Mesendoderm (in vitro differentiated cells): ENCODE results near the gene CD160.
"Not testable (repeated sequence)": the region's sequence is repeated elsewhere in the genome, so short reads cannot be mapped to it uniquely, and the experiment has no call there.

Experiments used
- DNase-seq: peaks from one replicate; pipeline ENCODE4 v3.0.0; 2013
- H2AK5ac ChIP-seq: 2 replicates; pipeline ENCODE4 v1.6.1; 2013; ENCODE audit warnings: low read length, inconsistent platforms
- H2BK120ac ChIP-seq: 2 replicates; pipeline ENCODE4 v1.6.1; 2013; ENCODE audit warnings: low read depth, mild to moderate bottlenecking, low read length, moderate library complexity, mixed read lengths
- H2BK15ac ChIP-seq: replicated peaks from 2 replicates; pipeline ENCODE4 v1.6.1; 2013; ENCODE audit warnings: low read depth, mild to moderate bottlenecking, moderate library complexity
- H2BK5ac ChIP-seq: 2 replicates; pipeline ENCODE4 v1.6.1; 2013; ENCODE audit warnings: low read length, inconsistent platforms
- H3K18ac ChIP-seq: 2 replicates; pipeline ENCODE4 v1.6.1; 2013; ENCODE audit warnings: mild to moderate bottlenecking, low read length, mixed read lengths
- H3K23ac ChIP-seq: one replicate; pipeline ENCODE4 v1.6.1; 2013; ENCODE audit warnings: low read length
- H3K27ac ChIP-seq: 2 replicates; pipeline ENCODE4 v1.5.1; 2013; ENCODE audit warnings: low read depth, mild to moderate bottlenecking, inconsistent platforms, low read length, moderate library complexity
- H3K27me3 ChIP-seq: 2 replicates; pipeline ENCODE4 v1.6.1; 2013; ENCODE audit warnings: low read length, control low read depth, mild to moderate bottlenecking, inconsistent platforms; ENCODE audit not compliant: insufficient read depth, poor library complexity
- H3K36me3 ChIP-seq: 2 replicates; pipeline ENCODE4 v1.6.1; 2013; ENCODE audit warnings: low read length, inconsistent platforms; ENCODE audit not compliant: control insufficient read depth, insufficient read depth
- H3K4ac ChIP-seq: one replicate; pipeline ENCODE4 v1.6.1; 2013; ENCODE audit warnings: low read depth, mild to moderate bottlenecking, low read length, moderate library complexity
- H3K4me1 ChIP-seq: 2 replicates; pipeline ENCODE4 v1.6.1; 2013; ENCODE audit warnings: low read depth, low read length, inconsistent platforms; ENCODE audit not compliant: control insufficient read depth
- H3K4me2 ChIP-seq: 2 replicates; pipeline ENCODE4 v1.6.1; 2013; ENCODE audit warnings: low read length
- H3K4me3 ChIP-seq: 2 replicates; pipeline ENCODE4 v1.5.1; 2013; ENCODE audit warnings: mild to moderate bottlenecking, low read length
- H3K56ac ChIP-seq: one replicate; pipeline ENCODE4 v1.6.1; 2013; ENCODE audit warnings: low read length
- H3K79me1 ChIP-seq: 2 replicates; pipeline ENCODE4 v1.6.1; 2013; ENCODE audit warnings: low read length, inconsistent platforms
- H3K79me2 ChIP-seq: 2 replicates; pipeline ENCODE4 v1.6.1; 2013; ENCODE audit warnings: mild to moderate bottlenecking, low read length; ENCODE audit not compliant: control insufficient read depth, insufficient read depth
- H3K9ac ChIP-seq: 2 replicates; pipeline ENCODE4 v1.6.1; 2013; ENCODE audit warnings: low read length, inconsistent platforms
- H4K5ac ChIP-seq: one replicate; pipeline ENCODE4 v1.6.1; 2013; ENCODE audit warnings: low read length
- H4K8ac ChIP-seq: one replicate; pipeline ENCODE4 v1.6.1; 2013; ENCODE audit warnings: low read depth, mild to moderate bottlenecking, control low read depth, low read length, moderate library complexity
- WGBS: extraction: QIAGEN DNeasy Blood & Tissue Kit; methylation state at CpG from one replicate; pipeline ENCODE4 v1.1.7; 2013; ENCODE audit warnings: low lambda C conversion rate, missing lambda C conversion rate; ENCODE audit not compliant: insufficient coverage; ENCODE audit errors: extremely low coverage; 5-methylcytosine and 5-hydroxymethylcytosine counted together

Gene CD160

DNA sequence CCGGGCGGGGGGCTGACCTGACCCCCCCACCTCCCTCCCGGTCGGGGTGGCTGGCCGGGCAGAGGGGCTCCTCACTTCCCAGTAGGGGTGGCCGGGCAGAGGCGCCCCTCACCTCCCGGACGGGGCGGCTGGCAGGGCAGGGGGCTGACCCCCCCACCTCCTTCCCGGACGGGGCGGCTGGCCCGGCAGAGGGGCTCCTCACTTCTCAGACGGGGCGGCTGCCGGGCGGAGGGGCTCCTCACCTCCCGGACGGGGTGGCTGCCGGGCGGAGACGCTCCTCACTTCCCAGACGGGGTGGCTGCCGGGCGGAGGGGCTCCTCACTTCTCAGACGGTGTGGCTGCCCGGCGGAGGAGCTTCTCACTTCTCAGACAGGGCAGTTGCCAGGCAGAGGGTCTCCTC is 47.6 kb downstream of the CD160 start:
- H3K56ac ChIP-seq, H2BK5ac ChIP-seq, H3K23ac ChIP-seq, H2AK5ac ChIP-seq, H4K8ac ChIP-seq, H3K4me1 ChIP-seq, DNase-seq, H3K4ac ChIP-seq, H2BK120ac ChIP-seq, H3K4me3 ChIP-seq, H3K9ac ChIP-seq, H3K18ac ChIP-seq, H3K36me3 ChIP-seq, H3K27ac ChIP-seq, H3K27me3 ChIP-seq, H4K5ac ChIP-seq, H3K79me1 ChIP-seq, H3K79me2 ChIP-seq, H2BK15ac ChIP-seq, H3K4me2 ChIP-seq: not testable (repeated sequence)
- no CpG with 5 or more reads among the region's 29 CpGs for WGBS

DNA sequence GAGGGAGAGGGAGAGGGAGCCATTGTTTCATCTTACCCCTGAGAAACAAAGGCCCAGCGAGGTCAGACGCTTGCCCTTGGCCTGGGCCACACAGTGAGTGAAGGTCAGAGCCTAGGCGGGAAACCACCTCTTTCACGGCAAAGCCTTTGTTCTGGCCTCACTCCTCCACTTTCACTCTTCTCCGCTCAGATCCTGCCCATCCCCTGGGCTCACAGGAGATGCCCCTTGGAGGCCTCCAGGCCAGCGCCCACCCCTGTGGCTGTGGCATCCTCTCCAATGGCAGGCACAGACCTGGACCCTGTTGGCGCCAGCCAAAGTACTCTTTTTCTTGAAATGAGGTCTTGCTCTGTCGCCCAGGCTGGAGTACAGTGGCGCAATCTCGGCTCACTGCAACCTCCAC is 48.7 kb downstream of the CD160 start:
- H2BK15ac ChIP-seq, H4K5ac ChIP-seq, DNase-seq, H3K4me1 ChIP-seq, H3K56ac ChIP-seq, H3K36me3 ChIP-seq, H2AK5ac ChIP-seq, H4K8ac ChIP-seq, H3K79me2 ChIP-seq, H3K4me3 ChIP-seq, H2BK120ac ChIP-seq, H2BK5ac ChIP-seq, H3K4me2 ChIP-seq, H3K27ac ChIP-seq, H3K9ac ChIP-seq, H3K27me3 ChIP-seq, H3K23ac ChIP-seq, H3K79me1 ChIP-seq, H3K18ac ChIP-seq, H3K4ac ChIP-seq: not testable (repeated sequence)
- no CpG with 5 or more reads among the region's 10 CpGs for WGBS

DNA sequence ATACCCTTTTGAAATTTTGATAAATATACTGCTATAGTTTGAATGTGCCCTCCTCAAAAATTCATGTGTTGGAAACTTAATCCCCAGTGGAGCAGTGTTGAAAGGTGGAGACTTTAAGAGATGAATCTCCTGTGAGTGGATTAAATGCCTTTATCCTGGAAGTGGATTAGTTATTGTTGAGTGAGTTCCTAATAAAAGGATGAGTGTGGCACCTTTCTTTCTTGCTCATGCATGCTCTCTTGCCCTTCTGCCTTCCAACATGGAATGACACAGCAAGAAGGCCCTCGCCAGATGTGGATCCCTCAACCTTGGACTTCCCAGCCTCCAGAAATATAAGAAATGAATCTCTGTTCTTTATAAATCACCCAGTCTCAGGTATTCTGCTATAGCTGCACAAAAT is 51.8 kb downstream of the CD160 start:
- Histone ChIP-seq H3K23ac (no peak overlapping the region), H3K56ac (no peak overlapping the region), H2BK15ac (no peak overlapping the region), H3K27ac (no peak overlapping the region), H4K5ac (no peak overlapping the region), H3K36me3 (no peaks in the 10 kb centered on the region), H3K79me2 (no peaks in the 10 kb centered on the region), H3K4me2 (no peak overlapping the region), H4K8ac (no peak overlapping the region), H3K18ac (no peak overlapping the region), H3K4ac (no peak overlapping the region), H3K27me3 (no peaks in the 10 kb centered on the region), H2BK5ac (no peak overlapping the region), H3K79me1 (no peaks in the 10 kb centered on the region), H3K4me3 (no peak overlapping the region), H2AK5ac (no peak overlapping the region), H3K4me1 (no peaks in the 10 kb centered on the region), H3K9ac (no peak overlapping the region), H2BK120ac (no peak overlapping the region)
- no CpG with 5 or more reads among the region's 1 CpG for WGBS
- no peak for DNase-seq

DNA sequence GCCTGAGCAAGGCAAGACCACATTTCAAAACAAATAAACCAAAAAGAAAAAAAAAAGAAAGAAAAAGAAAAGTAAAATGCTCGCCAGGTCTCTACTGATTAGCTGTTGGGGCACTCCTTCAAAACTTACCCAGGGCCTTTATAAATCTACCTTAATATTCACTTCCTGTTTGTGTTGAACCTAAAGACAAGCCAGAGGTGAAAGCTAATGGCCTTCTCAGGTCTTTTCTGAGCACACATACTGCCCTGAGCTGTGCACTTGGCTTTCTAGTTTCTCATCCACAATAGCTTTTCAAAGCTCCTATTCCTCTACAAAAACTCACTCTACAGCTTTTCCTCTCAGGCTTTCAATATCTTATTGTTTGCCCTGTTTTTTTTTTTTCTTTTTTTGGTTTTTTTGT is 54.1 kb downstream of the CD160 start:
- Histone ChIP-seq H3K79me1 (no peaks in the 10 kb centered on the region), H3K23ac (no peak overlapping the region), H3K36me3 (no peaks in the 10 kb centered on the region), H3K4me3 (no peak overlapping the region), H2AK5ac (no peak overlapping the region), H2BK5ac (no peak overlapping the region), H3K18ac (no peak overlapping the region), H3K9ac (no peak overlapping the region), H2BK120ac (no peak overlapping the region), H3K79me2 (no peaks in the 10 kb centered on the region), H3K4me2 (no peak overlapping the region), H3K4ac (no peak overlapping the region), H4K5ac (no peak overlapping the region), H3K27me3 (no peaks in the 10 kb centered on the region), H3K56ac (no peak overlapping the region), H3K4me1 (no peaks in the 10 kb centered on the region), H3K27ac (no peak overlapping the region), H2BK15ac (no peak overlapping the region), H4K8ac (no peak overlapping the region)
- no CpG with 5 or more reads among the region's 1 CpG for WGBS
- no peak for DNase-seq

DNA sequence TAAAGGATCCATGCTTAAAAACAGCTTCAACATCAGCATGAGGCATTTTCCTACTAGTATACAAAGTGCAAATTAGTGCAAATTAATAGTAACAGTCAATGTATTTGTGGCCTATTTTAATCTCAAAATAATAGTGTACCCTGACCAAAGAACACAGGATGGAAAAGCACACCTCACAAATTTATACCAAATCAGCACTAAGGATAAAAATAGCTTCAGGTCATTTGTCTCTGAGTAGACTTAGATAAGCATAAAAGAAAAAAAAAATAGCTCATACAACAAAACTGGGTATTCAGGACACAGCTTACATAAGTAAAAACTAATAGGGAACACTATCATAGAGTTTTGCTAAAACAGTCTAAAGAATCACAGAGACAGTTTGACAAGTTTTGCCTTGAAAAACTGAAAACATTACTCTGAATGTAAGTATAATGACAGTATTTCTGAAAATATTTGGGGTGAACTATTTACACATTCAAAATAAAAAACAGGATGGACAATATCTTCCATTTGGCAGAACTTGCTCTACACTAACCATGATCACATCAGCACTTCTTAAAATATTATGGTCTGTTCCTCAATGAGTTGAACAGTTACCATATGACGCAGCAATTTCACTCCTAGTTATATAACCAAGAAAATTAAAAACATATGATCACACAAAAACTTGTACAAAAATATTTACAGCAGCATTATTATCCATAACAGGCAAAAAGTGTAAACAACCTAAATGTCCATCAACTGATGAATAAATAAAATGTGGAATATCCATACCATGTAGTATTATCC is 58.3 kb downstream of the CD160 start:
- H3K18ac ChIP-seq = no peak overlapping the region
- no peak overlapping the region for H2BK5ac ChIP-seq
- no peak overlapping the region for H4K8ac ChIP-seq
- no peak overlapping the region for H3K27ac ChIP-seq
- H3K79me1 ChIP-seq = no peaks in the 10 kb centered on the region
- WGBS = no CpG with 5 or more reads among the region's 1 CpG
- no peak for DNase-seq
- no peak overlapping the region for H2BK15ac ChIP-seq
- H3K23ac ChIP-seq = no peak overlapping the region
- H3K4me1 ChIP-seq = no peaks in the 10 kb centered on the region
- no peaks in the 10 kb centered on the region for H3K36me3 ChIP-seq
- H3K4me3 ChIP-seq = no peak overlapping the region
- H3K4me2 ChIP-seq = no peak overlapping the region
- no peak overlapping the region for H2AK5ac ChIP-seq
- H3K27me3 ChIP-seq = no peaks in the 10 kb centered on the region
- no peaks in the 10 kb centered on the region for H3K79me2 ChIP-seq
- H3K9ac ChIP-seq = no peak overlapping the region
- H2BK120ac ChIP-seq = no peak overlapping the region
- no peak overlapping the region for H4K5ac ChIP-seq
- H3K56ac ChIP-seq = no peak overlapping the region
- no peak overlapping the region for H3K4ac ChIP-seq

DNA sequence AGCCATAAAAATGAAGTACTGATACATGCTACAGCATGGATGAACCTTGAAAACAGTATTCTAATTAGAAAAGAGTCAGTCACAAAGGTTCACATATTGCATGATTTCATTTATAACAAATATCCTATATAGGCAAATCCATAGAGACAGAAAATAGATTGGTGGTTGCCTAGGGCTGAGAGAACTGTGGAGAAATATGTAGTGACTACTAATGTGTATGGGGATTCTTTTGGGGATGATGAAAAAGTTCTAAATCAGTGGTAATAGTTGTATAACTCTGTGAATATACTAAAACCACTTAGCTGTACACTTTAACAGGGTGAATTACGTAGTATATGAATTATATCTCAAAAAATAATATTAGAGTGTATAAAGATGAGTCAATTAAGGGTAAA is 58.8 kb downstream of the CD160 start:
- no peak overlapping the region for H4K5ac ChIP-seq
- no peaks in the 10 kb centered on the region for H3K4me1 ChIP-seq
- no peaks in the 10 kb centered on the region for H3K79me2 ChIP-seq
- no peak overlapping the region for H3K4ac ChIP-seq
- H3K18ac ChIP-seq = no peak overlapping the region
- H3K4me2 ChIP-seq = no peak overlapping the region
- no peaks in the 10 kb centered on the region for H3K79me1 ChIP-seq
- WGBS = no CpG with 5 or more reads among the region's 1 CpG
- no peaks in the 10 kb centered on the region for H3K36me3 ChIP-seq
- H2BK120ac ChIP-seq = no peak overlapping the region
- H3K56ac ChIP-seq = no peak overlapping the region
- H3K27me3 ChIP-seq = no peaks in the 10 kb centered on the region
- no peak overlapping the region for H4K8ac ChIP-seq
- no peak for DNase-seq
- no peak overlapping the region for H3K9ac ChIP-seq
- no peak overlapping the region for H3K23ac ChIP-seq
- H3K4me3 ChIP-seq = no peak overlapping the region
- no peak overlapping the region for H2AK5ac ChIP-seq
- H3K27ac ChIP-seq = no peak overlapping the region
- no peak overlapping the region for H2BK5ac ChIP-seq
- H2BK15ac ChIP-seq = no peak overlapping the region
